Parathyroid adenoma (tissue), 2 donors: Measurements from ENCODE around the gene STIM1.

Experiments used
- H2AFZ ChIP-seq: fragments of 300-600 bp; sonication (generic); one replicate; pipeline ENCODE4 v1.7.0; 2017; ENCODE audit warnings: antibody characterized with exemption, mild to moderate bottlenecking
- H3K27ac ChIP-seq: fragments of 300-600 bp; sonication (generic); one replicate; pipeline ENCODE4 v1.7.0; 2017
- H3K27me3 ChIP-seq: fragments of 300-600 bp; sonication (generic); one replicate; pipeline ENCODE4 v1.7.0; 2017; ENCODE audit warnings: low read length; ENCODE audit not compliant: control insufficient read depth, insufficient read depth
- H3K36me3 ChIP-seq: fragments of 300-600 bp; sonication (generic); one replicate; pipeline ENCODE4 v1.7.0; 2017; ENCODE audit warnings: low read length; ENCODE audit not compliant: control insufficient read depth, insufficient read depth
- H3K4me1 ChIP-seq: fragments of 300-600 bp; sonication (generic); one replicate; pipeline ENCODE4 v1.7.0; 2017; ENCODE audit warnings: control low read depth
- H3K4me2 ChIP-seq: fragments of 300-600 bp; sonication (generic); one replicate; pipeline ENCODE4 v1.7.0; 2017; ENCODE audit warnings: low read length
- H3K4me3 ChIP-seq: fragments of 300-600 bp; sonication (generic); one replicate; pipeline ENCODE4 v1.7.0; 2017; ENCODE audit warnings: low read depth, low read length
- H3K79me2 ChIP-seq: fragments of 300-600 bp; sonication (generic); one replicate; pipeline ENCODE4 v1.7.0; 2017; ENCODE audit warnings: control low read depth
- H3K9ac ChIP-seq: fragments of 300-600 bp; sonication (generic); one replicate; pipeline ENCODE4 v1.7.0; 2017; ENCODE audit warnings: mild to moderate bottlenecking
- H3K9me3 ChIP-seq: fragments of 300-600 bp; sonication (generic); one replicate; pipeline ENCODE4 v1.7.0; 2017; ENCODE audit warnings: low read length; ENCODE audit not compliant: control insufficient read depth
- TF ChIP-seq, protein P1 (sequence below): fragments of 300-600 bp; sonication (generic); IDR thresholded peaks from one replicate; pipeline ENCODE4 v1.7.0; 2017; ENCODE audit warnings: antibody characterized with exemption, mild to moderate bottlenecking
- donor health status: primary hyperparathyroidism.

STIM1 gene

DNA sequence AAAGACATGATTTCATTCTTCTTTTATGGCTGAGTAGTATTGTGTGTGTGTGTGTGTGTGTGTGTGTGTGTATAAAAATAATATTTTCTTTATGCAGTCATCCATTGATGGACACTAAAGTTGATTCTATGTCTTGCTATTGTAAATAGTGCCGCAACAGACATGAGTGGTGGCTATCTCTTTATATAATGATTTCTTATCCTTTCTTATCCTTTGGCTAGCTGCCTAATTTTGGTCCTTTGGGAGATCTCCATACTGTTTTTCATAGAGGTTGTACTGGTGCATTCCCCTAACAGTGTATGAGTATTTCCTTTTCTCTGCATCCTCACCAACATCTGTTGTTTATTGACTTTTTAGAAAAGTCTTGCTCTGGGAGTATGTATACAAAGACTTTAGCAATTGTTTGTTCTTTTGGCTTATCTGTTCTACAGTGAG lies 107.0 kb downstream of the STIM1 start:
- TF ChIP-seq, protein P1, sequence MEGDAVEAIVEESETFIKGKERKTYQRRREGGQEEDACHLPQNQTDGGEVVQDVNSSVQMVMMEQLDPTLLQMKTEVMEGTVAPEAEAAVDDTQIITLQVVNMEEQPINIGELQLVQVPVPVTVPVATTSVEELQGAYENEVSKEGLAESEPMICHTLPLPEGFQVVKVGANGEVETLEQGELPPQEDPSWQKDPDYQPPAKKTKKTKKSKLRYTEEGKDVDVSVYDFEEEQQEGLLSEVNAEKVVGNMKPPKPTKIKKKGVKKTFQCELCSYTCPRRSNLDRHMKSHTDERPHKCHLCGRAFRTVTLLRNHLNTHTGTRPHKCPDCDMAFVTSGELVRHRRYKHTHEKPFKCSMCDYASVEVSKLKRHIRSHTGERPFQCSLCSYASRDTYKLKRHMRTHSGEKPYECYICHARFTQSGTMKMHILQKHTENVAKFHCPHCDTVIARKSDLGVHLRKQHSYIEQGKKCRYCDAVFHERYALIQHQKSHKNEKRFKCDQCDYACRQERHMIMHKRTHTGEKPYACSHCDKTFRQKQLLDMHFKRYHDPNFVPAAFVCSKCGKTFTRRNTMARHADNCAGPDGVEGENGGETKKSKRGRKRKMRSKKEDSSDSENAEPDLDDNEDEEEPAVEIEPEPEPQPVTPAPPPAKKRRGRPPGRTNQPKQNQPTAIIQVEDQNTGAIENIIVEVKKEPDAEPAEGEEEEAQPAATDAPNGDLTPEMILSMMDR, result no peak
- H3K4me3 ChIP-seq, result no peak overlapping the region
- H3K4me2 ChIP-seq, result no peak overlapping the region

DNA sequence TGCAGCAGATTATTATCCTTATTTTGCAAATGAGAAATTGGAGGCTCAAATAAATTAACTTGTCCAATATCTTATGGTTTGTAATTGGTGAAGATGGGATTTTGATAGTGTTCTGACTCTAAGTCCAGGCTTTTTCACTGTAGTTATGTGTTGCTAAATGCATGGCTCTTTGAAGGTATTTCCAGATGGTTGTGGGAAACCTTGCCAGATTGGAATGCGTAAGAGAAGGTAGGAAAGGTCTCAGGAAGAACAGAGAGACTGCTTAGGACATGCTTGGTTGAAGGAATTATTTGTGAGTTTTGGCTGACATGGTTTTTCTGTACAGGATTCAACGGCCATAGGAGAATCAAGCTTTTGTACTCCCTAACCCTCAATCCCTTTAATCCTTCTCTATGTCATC lies 108.6 kb downstream of the STIM1 start:
- Histone ChIP-seq H3K36me3 (no peaks in the 10 kb centered on the region), H2AFZ (no peak overlapping the region), H3K9me3 (no peaks in the 10 kb centered on the region), H3K79me2 (peaks cover 8% of the 10 kb centered on the region), H3K9ac (no peak overlapping the region), H3K27ac (no peak overlapping the region), H3K27me3 (no peaks in the 10 kb centered on the region), H3K4me3 (no peak overlapping the region), H3K4me2 (no peak overlapping the region), H3K4me1 (peaks cover 2% of the 10 kb centered on the region)
- TF ChIP-seq, protein P1, result no peak

More for the DNA sequence above, 107.0 kb downstream of the STIM1 start:
- Histone ChIP-seq H3K36me3 (no peaks in the 10 kb centered on the region), H3K79me2 (peaks cover 8% of the 10 kb centered on the region), H3K27ac (no peak overlapping the region), H3K4me1 (peaks cover 2% of the 10 kb centered on the region), H3K9me3 (no peaks in the 10 kb centered on the region), H3K9ac (no peak overlapping the region), H3K27me3 (no peaks in the 10 kb centered on the region), H2AFZ (no peak overlapping the region)

DNA sequence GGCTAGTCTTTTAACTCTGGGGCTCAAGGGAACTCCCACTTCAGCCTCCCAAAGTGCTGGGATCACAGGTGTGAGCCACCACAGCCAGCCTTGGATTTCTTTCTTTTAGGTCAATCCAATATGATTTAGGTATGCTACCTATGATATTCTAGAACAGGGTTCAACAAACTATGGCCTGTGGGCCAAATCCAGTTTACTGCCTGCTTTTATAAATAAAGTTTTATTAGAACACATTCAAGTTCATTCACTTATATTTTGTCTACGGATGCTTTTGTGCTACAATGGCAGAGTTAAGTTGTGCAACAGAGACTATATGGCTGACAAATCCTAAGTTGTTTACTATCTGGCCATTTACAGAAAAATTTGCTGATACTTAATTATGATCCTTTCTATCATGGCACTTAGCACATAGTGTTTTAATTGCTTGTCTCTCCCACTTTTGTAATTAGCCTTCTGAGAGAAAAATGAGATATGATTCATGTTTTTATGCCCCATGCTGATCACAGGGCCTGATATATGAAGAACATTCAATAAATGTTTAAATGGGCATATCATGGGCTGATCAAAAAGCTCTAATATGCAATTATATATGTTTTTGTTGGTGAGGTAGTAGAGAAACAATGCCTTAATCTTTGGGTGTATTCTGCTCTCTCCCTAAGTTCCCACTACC lies 109.6 kb downstream of the STIM1 start:
- TF ChIP-seq, protein P1, result no peak
- no peak overlapping the region for H3K9ac ChIP-seq
- peaks cover 8% of the 10 kb centered on the region for H3K79me2 ChIP-seq
- no peak overlapping the region for H2AFZ ChIP-seq
- no peak overlapping the region for H3K4me2 ChIP-seq
- no peak overlapping the region for H3K4me3 ChIP-seq
- H3K36me3 ChIP-seq, result no peaks in the 10 kb centered on the region
- no peaks in the 10 kb centered on the region for H3K27me3 ChIP-seq
- H3K27ac ChIP-seq, result no peak overlapping the region
- peaks cover 2% of the 10 kb centered on the region for H3K4me1 ChIP-seq
- no peaks in the 10 kb centered on the region for H3K9me3 ChIP-seq

DNA sequence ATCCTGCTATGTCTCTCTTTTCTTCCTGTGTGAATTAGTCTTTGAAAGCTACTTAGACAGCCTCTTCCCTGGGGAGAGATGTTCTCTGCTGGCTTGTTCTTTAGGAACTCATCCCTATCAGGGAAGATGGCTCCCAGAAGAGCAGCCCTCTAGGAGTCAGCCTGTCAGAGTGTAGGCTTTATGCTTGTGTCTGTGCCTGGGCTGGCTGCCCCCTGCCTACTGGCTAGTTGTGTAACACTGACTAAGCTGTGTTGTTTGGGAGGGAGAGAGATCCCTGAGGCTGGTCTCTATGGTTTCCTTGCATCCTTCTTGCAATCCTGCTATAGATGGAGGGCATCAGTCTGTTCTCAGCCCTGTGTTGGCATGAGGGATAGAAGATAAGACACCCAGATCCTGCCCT lies 112.2 kb downstream of the STIM1 start:
- no peak overlapping the region for H3K4me2 ChIP-seq
- TF ChIP-seq, protein P1, result no peak
- H3K4me3 ChIP-seq, result no peak overlapping the region
- H3K36me3 ChIP-seq, result no peaks in the 10 kb centered on the region
- H3K27ac ChIP-seq, result no peak overlapping the region
- H3K27me3 ChIP-seq, result no peaks in the 10 kb centered on the region
- H2AFZ ChIP-seq, result no peak overlapping the region
- H3K9ac ChIP-seq, result no peak overlapping the region
- no peaks in the 10 kb centered on the region for H3K9me3 ChIP-seq
- no peaks in the 10 kb centered on the region for H3K4me1 ChIP-seq
- H3K79me2 ChIP-seq, result peaks cover 6% of the 10 kb centered on the region

DNA sequence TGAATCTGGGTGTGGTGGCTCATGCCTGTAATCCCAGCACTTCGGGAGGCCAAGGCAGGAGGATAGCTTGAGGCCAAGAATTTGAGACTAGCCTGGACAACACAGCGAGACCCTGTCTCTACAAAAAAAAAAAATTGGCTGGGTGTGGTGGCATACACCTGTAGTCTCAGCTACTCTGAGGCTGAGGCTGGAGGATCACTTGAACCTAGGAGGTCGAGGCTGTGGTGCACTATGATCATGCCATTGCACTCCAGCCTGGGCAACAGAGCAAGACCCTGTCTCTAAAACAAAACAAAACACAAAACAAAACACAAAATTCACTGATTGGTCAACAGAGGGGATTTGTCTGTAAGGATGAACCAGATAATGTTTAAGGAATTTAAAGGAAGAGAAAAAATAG lies 113.7 kb downstream of the STIM1 start:
- no peaks in the 10 kb centered on the region for H3K27me3 ChIP-seq
- TF ChIP-seq, protein P1, result no peak
- H3K4me2 ChIP-seq, result no peak overlapping the region
- no peak overlapping the region for H3K4me3 ChIP-seq
- no peak overlapping the region for H3K9ac ChIP-seq
- H3K4me1 ChIP-seq, result no peaks in the 10 kb centered on the region
- H3K36me3 ChIP-seq, result no peaks in the 10 kb centered on the region
- no peak overlapping the region for H2AFZ ChIP-seq
- no peak overlapping the region for H3K27ac ChIP-seq
- no peaks in the 10 kb centered on the region for H3K9me3 ChIP-seq
- H3K79me2 ChIP-seq, result peaks cover 6% of the 10 kb centered on the region
